IMR-90 (cell line): ENCODE results near the gene ZNF530. TPM values are rescaled to one million over a fixed set of nuclear protein-coding genes. Genes with fewer than 3 reads are reported as not detected.
A peak's percentile ranks its signal among the peaks of the same experiment; 100 is the strongest.

ENCODE experiments used
- ATAC-seq: fragments of 200-7000 bp; cut with Tn5 transposase; 2 replicates; pipeline ENCODE4 v1.9.1; 2020; ENCODE audit warnings: low read depth, mild to moderate bottlenecking, moderate library complexity
- BruUV-seq: library from RNA; stranded (reverse); fragments of 400-500 nt; replicated peaks from 2 replicates; lab custom pipeline; 2021; lab: Mats Ljungman, UMichigan
- CTCF ChIA-PET: fragments of 300-600 bp; formaldehyde crosslinking; extraction: SDS; loops from one replicate; lab custom pipeline; 2021; ENCODE audit warnings: antibody characterized with exemption; lab: Yijun Ruan, JAX
- POLR2A ChIA-PET: fragments of 300-600 bp; sonication (Branson Sonifier 250); formaldehyde crosslinking; loops from one replicate; lab custom pipeline; 2022; ENCODE audit warnings: antibody characterized with exemption; ENCODE audit not compliant: unreplicated experiment; lab: Charles Lee
- DNase-seq: peaks from one replicate; pipeline ENCODE4 v3.0.0; 2013
- H2AFZ ChIP-seq: replicated peaks from 2 replicates; pipeline ENCODE3; 2013; ENCODE audit warnings: low read length, mild to moderate bottlenecking; ENCODE audit not compliant: poor library complexity
- H2AK5ac ChIP-seq: 2 replicates; pipeline ENCODE4 v1.6.1; 2013; ENCODE audit warnings: low read depth, low read length, inconsistent platforms
- H2AK9ac ChIP-seq: replicated peaks from 2 replicates; pipeline ENCODE3; 2013; ENCODE audit warnings: mild to moderate bottlenecking, low read depth, low read length, moderate library complexity; ENCODE audit not compliant: poor library complexity
- H2BK120ac ChIP-seq: 2 replicates; pipeline ENCODE4 v1.6.1; 2013; ENCODE audit warnings: low read depth, low read length, inconsistent platforms
- H2BK15ac ChIP-seq: 3 replicates; pipeline ENCODE4 v1.6.1; 2013; ENCODE audit warnings: low read depth, low read length, inconsistent platforms
- H2BK20ac ChIP-seq: 2 replicates; pipeline ENCODE4 v1.6.1; 2013; ENCODE audit warnings: low read depth, mild to moderate bottlenecking, inconsistent platforms, low read length, moderate library complexity
- H2BK5ac ChIP-seq: 2 replicates; pipeline ENCODE4 v1.6.1; 2013; ENCODE audit warnings: mild to moderate bottlenecking, low read depth, low read length, inconsistent platforms; ENCODE audit not compliant: poor library complexity, severe bottlenecking
- H3K14ac ChIP-seq: replicated peaks from 2 replicates; pipeline ENCODE4 v1.6.1; 2013; ENCODE audit warnings: low read depth, low read length, inconsistent platforms
- H3K18ac ChIP-seq: 2 replicates; pipeline ENCODE4 v1.6.1; 2013; ENCODE audit warnings: low read depth, low read length, control low read depth
- H3K23ac ChIP-seq: 2 replicates; pipeline ENCODE4 v1.6.1; 2013; ENCODE audit warnings: low read depth, low read length, inconsistent platforms
- H3K27ac ChIP-seq: 2 replicates; pipeline ENCODE4 v1.5.1; 2013; ENCODE audit warnings: mild to moderate bottlenecking, control low read depth, low read length; ENCODE audit not compliant: insufficient read depth
- H3K27me3 ChIP-seq: 2 replicates; pipeline ENCODE4 v1.6.1; 2013; ENCODE audit warnings: low read length; ENCODE audit not compliant: control insufficient read depth, insufficient read depth
- H3K36me3 ChIP-seq: 2 replicates; pipeline ENCODE4 v1.6.1; 2013; ENCODE audit warnings: low read length, mixed read lengths; ENCODE audit not compliant: control insufficient read depth, insufficient read depth
- H3K4ac ChIP-seq: 2 replicates; pipeline ENCODE4 v1.6.1; 2013; ENCODE audit warnings: low read depth, low read length, inconsistent platforms
- H3K4me1 ChIP-seq: 2 replicates; pipeline ENCODE4 v1.6.1; 2013; ENCODE audit warnings: low read length, mixed read lengths; ENCODE audit not compliant: control insufficient read depth, insufficient read depth
- H3K4me2 ChIP-seq: 2 replicates; pipeline ENCODE4 v1.6.1; 2013; ENCODE audit warnings: low read depth, mild to moderate bottlenecking, control low read depth, low read length, moderate library complexity
- H3K4me3 ChIP-seq: 2 replicates; pipeline ENCODE4 v1.5.1; 2013; ENCODE audit warnings: low read depth, mild to moderate bottlenecking, control low read depth, low read length, moderate library complexity; ENCODE audit not compliant: insufficient read depth
- H3K56ac ChIP-seq: 2 replicates; pipeline ENCODE4 v1.6.1; 2013; ENCODE audit warnings: low read length, inconsistent platforms; ENCODE audit not compliant: insufficient read depth; ENCODE audit errors: extremely low read depth
- H3K79me1 ChIP-seq, 2 experiments: 2 replicates each; pipeline ENCODE4 v1.6.1; 2013; ENCODE audit warnings: low read length in 2 of 2, inconsistent platforms in 1 of 2, low read depth in 1 of 2
- H3K9ac ChIP-seq: 2 replicates; pipeline ENCODE4 v1.6.1; 2013; ENCODE audit warnings: low read depth, low read length, control low read depth
- H3K9me1 ChIP-seq: 2 replicates; pipeline ENCODE4 v1.6.1; 2013; ENCODE audit warnings: low read length, inconsistent platforms; ENCODE audit not compliant: insufficient read depth
- H3K9me3 ChIP-seq: 2 replicates; pipeline ENCODE4 v1.6.1; 2013; ENCODE audit warnings: low read length; ENCODE audit not compliant: control insufficient read depth, insufficient read depth
- H4K20me1 ChIP-seq: 2 replicates; pipeline ENCODE4 v1.6.1; 2013; ENCODE audit warnings: low read length, inconsistent platforms; ENCODE audit not compliant: insufficient read depth
- H4K5ac ChIP-seq: 2 replicates; pipeline ENCODE4 v1.6.1; 2013; ENCODE audit warnings: mild to moderate bottlenecking, low read depth, low read length, control low read depth
- H4K8ac ChIP-seq, 2 experiments: 2 replicates each; pipeline ENCODE4 v1.6.1; 2013; ENCODE audit warnings: low read depth in 2 of 2, low read length in 2 of 2, control low read depth in 1 of 2, inconsistent platforms in 1 of 2
- H4K91ac ChIP-seq: 2 replicates; pipeline ENCODE4 v1.6.1; 2013; ENCODE audit warnings: low read depth, low read length, inconsistent platforms; ENCODE audit not compliant: insufficient read depth
- FOS ChIP-seq: fragments of 150-350 bp; IDR thresholded peaks from 2 replicates; pipeline ENCODE4 v1.6.1; 2016; ENCODE audit warnings: low read depth, low read length
- MAZ ChIP-seq: IDR thresholded peaks from 2 replicates; pipeline ENCODE4 v1.6.1; 2012; ENCODE audit warnings: low read depth, mild to moderate bottlenecking, low read length, improper control_type of control experiment, moderate library complexity, borderline replicate concordance
- POLR2A ChIP-seq: IDR thresholded peaks from 2 replicates; pipeline ENCODE4 v1.6.1; 2012; ENCODE audit warnings: mild to moderate bottlenecking, low read depth, low read length
- WGBS, 2 experiments: methylation state at CpG; one replicate each; pipeline versions ENCODE4 v1.1.5 to v1.1.7; 2013; ENCODE audit warnings: missing lambda C conversion rate in 2 of 2; ENCODE audit not compliant: insufficient read length in 1 of 2; ENCODE audit errors: extremely low coverage in 2 of 2; 5-methylcytosine and 5-hydroxymethylcytosine counted together
- dilution Hi-C: fragments of 300-500 bp; cut with HindIII; formaldehyde crosslinking; loops from one replicate; pipeline ENCODE4 v1.14.3; 2018; ENCODE audit warnings: low sequenced_read_pairs; ENCODE audit not compliant: unreplicated experiment
- in situ Hi-C: fragments of 300-500 bp; cut with MboI; formaldehyde crosslinking; loops from 3 replicates; pipeline ENCODE4 v1.14.3; 2019; ENCODE audit warnings: low sequenced_read_pairs, inconsistent platforms, mixed read lengths
- intact Hi-C: fragments of 100-400 bp; cut with micrococcal nuclease; formaldehyde crosslinking; loops from 2 replicates; pipeline ENCODE4 v1.10.0; 2022
- polyA plus RNA-seq, 3 experiments: library from polyadenylated mRNA; depleted of rRNA; stranded (reverse); fragments of >200 nt; gene quantifications; 2 replicates each; pipeline ENCODE4 v1.2.3, GENCODE V29; 2012; ENCODE audit warnings: low replicate concordance in 1 of 3
- total RNA-seq: library from RNA; depleted of rRNA; stranded (reverse); fragments of >200 nt; gene quantifications from 2 replicates; pipeline ENCODE4 v1.2.3, GENCODE V29; 2012
- TF ChIP-seq, protein P1 (sequence below): fragments of 150-350 bp; IDR thresholded peaks from 2 replicates; pipeline ENCODE4 v1.6.1; 2017; ENCODE audit warnings: mild to moderate bottlenecking, antibody characterized with exemption, low read length, low read depth

The ZNF530 gene
- total and polyA plus RNA-seq, 2 of the 4 experiments (the other 2 are of a cell fraction) = 2.9 to 6.6 TPM

DNA sequence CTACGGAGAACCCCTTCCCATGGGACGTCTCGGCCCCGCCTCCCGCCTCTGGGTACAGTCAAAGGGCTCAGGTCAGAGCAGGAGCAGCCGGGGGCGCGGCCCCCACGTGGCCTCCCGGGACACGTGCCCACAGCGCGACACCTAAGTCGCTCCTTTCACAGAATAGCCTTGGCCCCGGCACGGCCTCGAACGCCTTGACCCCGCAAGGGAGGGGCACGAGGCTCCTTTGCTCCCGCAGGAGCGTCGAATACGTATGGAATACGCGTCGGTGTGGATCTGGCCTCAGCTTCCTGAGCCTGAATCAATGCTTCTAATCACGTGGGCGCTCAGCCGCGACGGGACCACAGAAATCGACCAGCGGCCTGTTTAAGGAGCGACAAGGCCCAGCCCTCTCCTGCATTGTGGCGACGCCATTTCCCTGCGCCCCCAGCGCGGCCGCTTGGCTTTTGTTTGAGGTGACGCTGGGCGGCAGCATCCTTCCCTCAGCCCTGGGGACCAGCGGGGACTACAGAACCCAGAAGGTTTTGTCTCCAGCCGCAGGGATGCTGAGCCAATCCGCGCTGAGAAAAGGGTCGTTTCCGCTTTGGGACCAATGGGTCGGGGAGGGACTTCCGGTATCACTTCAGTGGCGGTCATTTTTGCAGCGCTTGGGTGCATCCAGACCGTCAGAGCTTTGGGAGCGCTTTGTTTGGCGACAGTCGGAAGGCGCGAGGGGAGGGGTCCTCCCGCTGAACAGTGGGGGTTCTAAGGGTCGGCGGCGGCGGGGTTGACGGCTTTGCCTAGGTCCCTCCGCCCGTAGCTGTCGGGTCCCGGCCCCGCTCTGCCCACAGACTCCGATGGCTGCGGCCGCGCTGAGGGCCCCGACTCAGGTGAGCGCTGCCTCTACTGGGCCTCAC lies 15.9 kb upstream of the ZNF530 start, which contains the start of gene ZIK1:
ZIK1 (plus strand) TSS at position 625 of the 896 bp plus-strand sequence; CDS start at position 837, 212 bp downstream.
- ChIA-PET CTCF (no interaction called here), POLR2A (interaction anchor here (0.5 kb wide), 1 partner anchor 29 kb away, joined by 3 read pairs; no protein-coding TSS in a partner anchor)
- Histone ChIP-seq H2AFZ (peak within 1 kb of the TSS; percentile 99), H3K4ac (peak within 1 kb of the TSS; percentile 72), H3K9me1 (no peaks in the 10 kb centered on the region; the same call in 1 of the 2 replicates), H3K4me2 (peak within 1 kb of the TSS; percentile 88), H3K56ac (no peak within 1 kb of the TSS), H3K79me1 (peaks cover 14 to 29% of the 10 kb centered on the region in 2 experiments), H3K27me3 (no peaks in the 10 kb centered on the region), H3K27ac (peak within 1 kb of the TSS; percentile 72), H3K9ac (peak within 1 kb of the TSS; percentile 67), H2BK15ac (peak within 1 kb of the TSS; percentile 15; the same call in 1 of the 3 replicates), H4K20me1 (0 out of 2 replicates have a peak, but pooled peaks cover 3% of the 10 kb centered on the region), H3K4me1 (peaks cover 4% of the 10 kb centered on the region), H4K5ac (peak within 1 kb of the TSS; percentile 97), H3K18ac (peak within 1 kb of the TSS; percentile 70), H3K36me3 (peaks cover 10% of the 10 kb centered on the region), H4K8ac (peak within 1 kb of the TSS; percentile 84 to 98), H3K9me3 (peaks cover 18% of the 10 kb centered on the region), H2BK120ac (no peak within 1 kb of the TSS), H3K14ac (peak within 1 kb of the TSS; percentile 56), H4K91ac (peak within 1 kb of the TSS; percentile 50), H2AK9ac (peak within 1 kb of the TSS; percentile 88), H3K23ac (peak within 1 kb of the TSS; percentile 1; the same call in 1 of the 2 replicates), H2AK5ac (peak within 1 kb of the TSS; percentile 7; the same call in 1 of the 2 replicates), H3K4me3 (peak within 1 kb of the TSS; percentile 70), H2BK5ac (peak within 1 kb of the TSS; percentile 42), H2BK20ac (no peak within 1 kb of the TSS)
- in situ Hi-C loops (no loop called here), dilution Hi-C loops (no loop called here), intact Hi-C loops (no loop called here)
- peak; percentile 25; the same call in 1 of the 2 replicates for TF ChIP-seq MAZ
- TF ChIP-seq, protein P1, sequence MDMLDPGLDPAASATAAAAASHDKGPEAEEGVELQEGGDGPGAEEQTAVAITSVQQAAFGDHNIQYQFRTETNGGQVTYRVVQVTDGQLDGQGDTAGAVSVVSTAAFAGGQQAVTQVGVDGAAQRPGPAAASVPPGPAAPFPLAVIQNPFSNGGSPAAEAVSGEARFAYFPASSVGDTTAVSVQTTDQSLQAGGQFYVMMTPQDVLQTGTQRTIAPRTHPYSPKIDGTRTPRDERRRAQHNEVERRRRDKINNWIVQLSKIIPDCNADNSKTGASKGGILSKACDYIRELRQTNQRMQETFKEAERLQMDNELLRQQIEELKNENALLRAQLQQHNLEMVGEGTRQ = peak; percentile 74
- no peak for TF ChIP-seq FOS
- no peak for TF ChIP-seq POLR2A
- DNase-seq (peak; percentile 92), ATAC-seq (peak; percentile 91)
- whole genome bisulfite sequencing, 2 experiments = 2% methylated on average over 38 of the region's 76 CpGs; no CpG with 5 or more reads in 1 of the 2 experiments
- no TSS peak for BruUV-seq
